Gastrocnemius medialis (tissue), 4 donors: ENCODE results near the gene RPL36A.

Experiments used
- POLR2A ChIP-seq, 2 donors: fragments of 450-650 bp; IDR thresholded peaks; one replicate each; pipeline ENCODE4 v1.6.1; 2017; ENCODE audit warnings: antibody characterized with exemption in 2 of 2, mild to moderate bottlenecking in 2 of 2, moderate library complexity in 2 of 2
- TF ChIP-seq, protein P1 (sequence below), 5 experiments: fragments of 450-650 bp in 3 of 5; fragments of 200-600 bp in 2 of 5; sonication (generic) in 2 of 5; IDR thresholded peaks in 4 of 5; conservative IDR thresholded peaks in 1 of 5; 1 replicate in 4 of 5; 2 replicates in 1 of 5; pipeline ENCODE4 v1.5.1; 2016 to 2019; ENCODE audit warnings: antibody characterized with exemption in 5 of 5, mild to moderate bottlenecking in 3 of 5, moderate library complexity in 3 of 5

DNA sequence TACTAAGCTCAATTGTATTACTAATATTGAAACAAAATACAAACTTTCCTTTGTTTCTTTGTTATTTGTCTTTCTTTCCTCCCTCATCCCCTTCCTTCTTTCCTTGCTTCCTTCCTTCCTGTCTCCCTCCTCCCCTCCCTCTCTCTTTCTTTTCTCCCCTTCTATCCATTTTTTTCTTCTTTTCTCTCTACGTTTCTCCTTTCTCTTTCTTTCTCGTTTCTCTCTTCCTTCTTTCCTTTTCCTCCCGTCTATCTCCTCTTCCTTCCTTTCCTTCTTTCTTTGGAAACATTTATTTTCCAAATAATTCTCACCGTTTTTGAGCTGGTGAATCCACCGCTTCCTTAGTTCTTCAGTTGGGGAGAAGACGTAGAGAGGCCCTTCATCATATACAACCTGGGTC, 21.1 kb upstream of the RPL36A start:
- TF ChIP-seq, protein P1, sequence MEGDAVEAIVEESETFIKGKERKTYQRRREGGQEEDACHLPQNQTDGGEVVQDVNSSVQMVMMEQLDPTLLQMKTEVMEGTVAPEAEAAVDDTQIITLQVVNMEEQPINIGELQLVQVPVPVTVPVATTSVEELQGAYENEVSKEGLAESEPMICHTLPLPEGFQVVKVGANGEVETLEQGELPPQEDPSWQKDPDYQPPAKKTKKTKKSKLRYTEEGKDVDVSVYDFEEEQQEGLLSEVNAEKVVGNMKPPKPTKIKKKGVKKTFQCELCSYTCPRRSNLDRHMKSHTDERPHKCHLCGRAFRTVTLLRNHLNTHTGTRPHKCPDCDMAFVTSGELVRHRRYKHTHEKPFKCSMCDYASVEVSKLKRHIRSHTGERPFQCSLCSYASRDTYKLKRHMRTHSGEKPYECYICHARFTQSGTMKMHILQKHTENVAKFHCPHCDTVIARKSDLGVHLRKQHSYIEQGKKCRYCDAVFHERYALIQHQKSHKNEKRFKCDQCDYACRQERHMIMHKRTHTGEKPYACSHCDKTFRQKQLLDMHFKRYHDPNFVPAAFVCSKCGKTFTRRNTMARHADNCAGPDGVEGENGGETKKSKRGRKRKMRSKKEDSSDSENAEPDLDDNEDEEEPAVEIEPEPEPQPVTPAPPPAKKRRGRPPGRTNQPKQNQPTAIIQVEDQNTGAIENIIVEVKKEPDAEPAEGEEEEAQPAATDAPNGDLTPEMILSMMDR (IDR thresholded peaks at IDR 0.05 in 4 of 5, conservative IDR thresholded peaks at IDR 0.05 in 1 of 5) = no peak
- TF ChIP-seq POLR2A (IDR thresholded peaks at IDR 0.05) = no peak
